Measurements from ENCODE around the gene PRKCQ.
"Not testable (repeated sequence)": the region's sequence is repeated elsewhere in the genome, so short reads cannot be mapped to it uniquely, and the experiment has no call there.

PRKCQ gene

DNA sequence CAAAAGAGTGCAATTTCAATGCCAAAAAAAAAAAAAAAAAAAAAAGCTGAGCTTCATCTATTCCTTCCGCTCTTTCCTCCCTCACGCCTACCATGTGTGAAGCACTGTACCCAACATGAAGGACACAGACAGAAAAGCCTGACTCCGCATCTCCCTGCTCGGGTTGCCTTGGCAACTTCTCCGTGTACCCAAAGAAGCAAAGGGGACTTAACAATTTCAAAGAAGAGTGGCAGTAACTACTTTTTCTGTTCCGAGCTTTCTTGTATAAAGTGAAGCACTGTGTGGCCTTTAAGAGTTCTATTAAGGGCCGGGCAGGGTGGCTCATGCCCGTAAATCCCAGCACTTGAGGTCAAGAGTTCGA, 177.7 kb downstream of the PRKCQ start:
- no peak for DNase-seq

DNA sequence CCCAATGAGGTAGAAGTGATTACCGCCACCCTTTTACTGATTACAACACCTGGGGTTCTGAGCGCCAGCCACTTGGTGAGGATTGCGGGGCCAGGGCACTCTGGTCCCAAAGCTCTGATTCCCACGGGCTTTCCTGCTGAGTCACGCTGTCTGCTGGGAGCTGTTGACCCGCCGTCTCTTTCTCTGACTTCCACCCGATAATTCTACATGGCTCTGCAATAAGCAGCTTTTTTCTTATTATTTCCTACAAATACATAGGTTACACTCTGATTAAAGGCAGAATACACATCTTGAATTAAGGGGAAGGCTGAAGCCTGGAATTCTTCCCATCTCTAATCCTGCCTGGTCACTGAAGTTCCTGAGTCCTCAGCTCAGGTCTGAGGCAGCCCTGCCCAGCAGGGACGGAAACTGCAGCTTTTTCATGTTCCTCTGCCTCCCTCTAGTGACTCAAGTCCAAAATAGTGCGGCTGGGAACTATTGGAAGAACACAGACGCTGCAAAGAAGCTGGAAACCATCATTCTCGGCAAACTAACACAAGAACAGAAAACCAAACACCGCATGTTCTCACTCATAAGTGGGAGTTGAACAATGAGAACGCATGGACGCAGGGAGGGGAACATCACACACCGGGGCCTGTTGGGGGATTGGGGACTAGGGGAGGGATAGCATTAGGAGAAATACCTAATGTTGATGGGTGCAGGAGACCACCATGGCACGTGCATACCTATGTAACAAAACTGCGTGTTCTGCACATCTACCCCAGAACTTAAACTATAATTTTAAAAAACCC, 178.3 kb downstream of the PRKCQ start:
- DNase-seq: peak; percentile 46 to 58

DNA sequence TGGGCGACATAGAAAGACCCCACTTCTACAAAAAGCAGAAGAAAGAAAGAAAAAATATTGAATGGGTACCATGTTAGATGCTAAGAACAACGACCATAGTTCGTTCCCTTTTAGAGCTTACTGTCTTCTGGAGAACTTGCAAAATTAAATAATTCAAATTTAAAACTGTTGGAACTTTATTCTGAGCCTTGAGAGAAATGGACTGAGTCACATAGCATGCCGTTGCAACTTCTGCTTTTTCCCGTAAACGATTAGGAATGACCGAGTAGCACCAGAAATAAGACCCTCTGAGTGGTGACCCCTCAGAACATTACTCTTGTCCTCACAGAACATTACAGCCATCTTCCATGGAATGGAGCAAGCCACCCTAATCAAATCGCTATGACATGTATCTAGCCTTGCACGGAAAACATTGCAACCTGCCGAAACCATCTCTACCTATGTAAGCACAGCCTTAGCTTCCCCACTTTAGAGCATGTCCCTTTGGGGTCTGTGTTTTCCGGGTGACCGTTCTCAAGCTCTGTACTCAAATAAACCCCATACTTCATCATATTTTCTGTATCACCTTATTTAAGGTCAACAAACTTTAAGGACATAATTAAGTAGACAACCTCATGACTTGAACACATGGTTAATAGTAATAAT, 179.1 kb downstream of the PRKCQ start:
- DNase-seq: no peak

DNA sequence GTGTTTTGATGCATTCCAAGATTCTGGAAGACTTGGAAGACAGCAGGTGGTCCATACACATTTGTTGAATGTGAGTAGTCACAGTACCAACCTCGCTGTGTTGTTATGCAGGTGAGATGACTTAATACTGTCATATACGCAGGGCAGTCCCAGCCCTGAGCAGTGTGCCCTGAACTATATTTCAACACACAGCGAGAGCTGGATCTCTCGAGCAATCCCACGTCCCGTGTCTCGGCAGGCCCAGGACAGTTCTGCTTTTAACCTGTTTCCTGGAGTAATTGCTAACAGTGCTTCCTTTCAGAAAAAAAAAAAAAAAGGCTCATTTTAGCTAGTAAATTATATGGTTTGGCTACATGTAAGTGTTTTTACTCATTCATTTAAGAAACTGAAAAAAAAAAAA, 179.7 kb downstream of the PRKCQ start:
- no peak for DNase-seq

DNA sequence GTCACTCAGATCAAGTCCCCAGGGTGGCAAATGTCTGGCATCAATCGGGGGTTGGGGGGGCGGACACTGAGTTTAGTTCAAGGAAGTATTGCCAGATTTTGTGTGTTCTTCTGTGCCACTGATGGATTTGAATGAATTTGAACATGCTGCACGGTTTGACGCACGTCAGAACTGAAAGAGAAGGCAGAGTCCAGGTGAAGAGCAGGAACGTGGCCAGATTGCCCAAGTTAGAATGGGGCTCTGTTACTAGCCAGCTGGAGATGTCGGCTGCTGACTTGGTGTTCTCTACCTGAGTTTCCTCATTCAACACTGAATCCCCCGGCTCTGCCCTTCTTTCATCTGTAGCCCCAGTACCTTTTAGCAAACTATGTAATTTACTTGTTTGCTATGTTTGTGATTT, 180.2 kb downstream of the PRKCQ start:
- DNase-seq: no peak

DNA sequence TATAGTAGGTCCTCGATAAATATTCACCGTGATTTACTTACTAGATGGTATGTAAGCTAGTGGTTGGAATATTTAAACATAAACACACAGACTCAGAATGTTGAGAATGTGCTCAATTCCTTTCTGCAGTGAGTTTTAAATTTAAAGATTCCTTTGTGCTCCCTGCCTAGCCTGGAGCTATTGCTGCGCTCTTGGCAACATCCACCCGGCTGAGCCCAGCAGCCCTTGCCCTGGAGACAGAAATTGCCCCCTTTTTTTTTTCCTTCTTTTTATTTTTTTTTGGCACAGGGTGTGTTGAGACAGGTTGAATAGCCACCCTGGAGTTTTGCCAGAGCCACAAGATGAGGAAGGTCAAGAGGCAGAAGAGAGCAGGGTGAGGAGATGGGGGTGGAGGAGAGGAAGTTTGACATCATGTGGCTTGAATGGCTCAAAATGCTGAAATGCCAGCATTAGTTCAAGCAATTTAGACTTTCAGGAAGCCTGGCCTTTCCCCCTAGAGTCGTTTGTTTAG, 180.8 kb downstream of the PRKCQ start:
- DNase-seq: no peak

DNA sequence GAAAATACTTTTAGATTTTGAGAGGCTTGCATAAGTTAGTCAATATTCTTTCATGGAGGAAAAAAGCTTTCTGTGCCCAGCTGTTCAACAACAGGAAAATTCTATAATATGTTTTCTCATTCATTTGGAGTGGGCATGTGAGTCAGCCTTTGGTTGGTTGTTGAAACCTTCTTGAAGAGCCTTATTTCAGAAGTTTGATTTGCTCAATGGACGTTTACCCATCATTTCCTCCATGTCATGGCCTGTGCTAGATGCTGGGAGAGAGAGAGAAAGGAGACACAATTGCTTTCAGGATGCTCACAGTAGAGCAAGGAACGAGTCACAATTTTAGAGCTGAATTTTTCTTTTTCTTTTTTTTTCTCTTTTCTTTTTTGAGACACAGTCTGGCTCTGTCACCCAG, 181.7 kb downstream of the PRKCQ start:
- DNase-seq: no peak

DNA sequence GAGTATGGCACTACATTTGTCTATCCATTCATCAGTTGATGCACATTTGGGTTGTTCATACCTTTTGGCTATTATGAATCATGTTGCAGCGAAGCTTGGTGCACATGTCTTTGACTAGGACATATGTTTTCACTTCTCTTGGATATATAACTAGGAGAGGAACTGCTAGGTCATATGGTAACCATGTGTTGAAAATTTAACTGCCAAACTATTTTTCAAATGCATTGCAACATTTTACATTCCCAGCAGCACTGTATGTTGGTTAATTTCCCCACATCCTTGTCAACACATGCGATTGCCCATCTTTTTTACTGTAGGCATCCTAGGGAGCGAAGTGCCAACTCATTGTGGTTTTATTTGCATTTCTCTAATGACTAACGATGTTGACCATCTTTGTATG, 183.4 kb downstream of the PRKCQ start:
- no peak for DNase-seq

DNA sequence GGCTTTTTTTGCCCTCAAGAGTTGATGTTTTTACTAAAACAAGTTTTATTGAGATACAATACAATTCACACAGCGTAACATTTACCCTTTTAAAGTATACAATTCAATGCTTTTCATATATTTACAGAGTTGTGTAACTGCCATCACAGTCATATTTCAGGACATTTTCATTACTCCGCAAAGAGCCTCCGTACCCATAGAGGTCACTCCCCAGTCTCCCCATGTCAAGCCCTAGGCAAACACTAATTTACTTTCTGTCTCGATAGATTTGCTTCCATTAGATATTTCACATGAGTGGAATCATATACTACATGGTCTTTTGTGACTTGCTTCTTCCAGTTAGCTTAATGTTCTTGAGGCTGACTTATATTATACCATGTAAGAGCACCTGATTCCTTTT, 183.8 kb downstream of the PRKCQ start:
- DNase-seq: no peak

DNA sequence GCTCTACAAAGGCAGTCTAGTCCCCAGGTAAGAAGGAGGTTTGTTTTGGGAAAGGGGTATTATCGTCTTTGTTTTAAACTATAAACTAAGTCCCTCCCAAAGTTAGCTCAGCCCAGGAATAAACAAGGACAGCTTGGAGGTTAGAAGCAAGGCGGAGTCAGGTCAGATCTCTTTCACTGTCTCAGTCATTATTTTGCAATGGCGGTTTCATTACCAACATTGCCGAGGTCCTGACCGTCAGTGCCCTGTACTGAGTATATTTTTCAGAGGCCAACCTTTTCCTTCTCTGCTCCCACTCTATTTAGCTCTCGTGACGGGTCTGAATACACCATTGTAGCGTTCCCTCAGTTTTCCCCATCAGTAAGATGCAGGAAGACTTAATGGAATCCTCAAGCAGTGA, 184.5 kb downstream of the PRKCQ start:
- DNase-seq: no peak

DNA sequence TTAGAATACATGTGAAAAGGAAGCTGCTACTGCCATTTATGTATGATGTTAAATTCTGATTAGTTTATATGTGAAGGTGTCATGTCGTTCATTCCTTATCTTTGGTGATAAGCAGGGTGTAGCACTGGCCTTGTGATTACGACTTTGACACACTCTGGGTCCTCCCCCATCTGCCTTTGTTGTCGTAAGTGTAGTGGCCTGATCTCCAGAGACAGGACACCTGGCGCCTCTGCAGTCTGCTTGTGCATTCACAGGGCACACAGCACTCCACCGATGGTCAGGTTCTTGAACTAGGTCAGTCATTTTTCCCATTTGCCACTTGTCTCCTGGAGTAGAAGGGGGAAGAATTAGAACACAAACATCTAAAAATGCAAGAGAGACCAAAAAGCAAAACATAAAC, 186.0 kb downstream of the PRKCQ start:
- no peak for DNase-seq

DNA sequence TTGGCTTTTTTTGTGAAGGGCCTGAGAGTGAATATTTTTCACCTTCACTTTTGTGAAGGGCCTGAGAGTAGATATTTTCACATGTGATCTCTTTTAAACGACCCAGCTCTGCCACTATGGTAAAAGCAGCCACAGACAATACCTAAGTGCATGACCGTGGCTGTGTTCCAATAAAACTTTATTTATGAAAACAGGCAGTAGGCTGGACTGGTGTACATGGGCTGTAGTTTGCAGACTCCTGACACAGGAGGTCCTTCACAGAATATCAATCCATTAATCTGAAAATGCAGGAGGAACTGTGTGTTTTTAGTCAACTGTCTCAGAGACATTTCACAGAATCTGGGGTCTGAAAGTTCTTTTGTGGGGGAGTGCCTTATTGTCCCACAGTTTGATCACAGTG, 186.9 kb downstream of the PRKCQ start:
- DNase-seq: no peak

DNA sequence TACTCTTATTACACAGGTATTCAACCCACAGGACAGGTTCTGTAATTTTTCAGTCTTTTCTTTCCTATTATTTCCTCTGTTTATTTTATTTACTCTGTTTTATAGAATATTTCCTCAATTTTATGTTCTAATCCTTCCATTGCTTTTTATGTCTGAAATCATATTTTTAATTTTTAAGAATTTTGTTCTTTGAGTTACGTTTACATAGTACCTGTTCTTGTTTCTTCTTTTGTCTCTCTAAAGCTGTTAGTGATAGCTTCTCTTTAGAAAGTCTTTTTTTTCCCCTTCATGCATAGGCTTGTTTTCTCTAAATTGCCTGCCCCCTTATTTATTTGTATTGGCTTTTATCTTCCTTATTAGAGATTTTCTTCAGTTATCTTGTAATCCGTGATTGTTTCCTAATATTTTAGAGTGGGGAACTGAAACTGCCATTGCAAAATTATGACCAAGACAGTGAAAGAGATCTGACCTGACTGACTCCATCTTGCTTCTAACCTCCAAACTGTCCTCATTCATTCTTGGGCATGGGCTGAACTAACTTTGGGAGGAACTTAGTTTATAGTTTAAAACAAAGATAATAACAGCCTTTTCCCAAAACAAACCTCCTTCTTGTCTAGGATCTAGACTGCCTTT, 189.7 kb downstream of the PRKCQ start:
- no peak for DNase-seq

DNA sequence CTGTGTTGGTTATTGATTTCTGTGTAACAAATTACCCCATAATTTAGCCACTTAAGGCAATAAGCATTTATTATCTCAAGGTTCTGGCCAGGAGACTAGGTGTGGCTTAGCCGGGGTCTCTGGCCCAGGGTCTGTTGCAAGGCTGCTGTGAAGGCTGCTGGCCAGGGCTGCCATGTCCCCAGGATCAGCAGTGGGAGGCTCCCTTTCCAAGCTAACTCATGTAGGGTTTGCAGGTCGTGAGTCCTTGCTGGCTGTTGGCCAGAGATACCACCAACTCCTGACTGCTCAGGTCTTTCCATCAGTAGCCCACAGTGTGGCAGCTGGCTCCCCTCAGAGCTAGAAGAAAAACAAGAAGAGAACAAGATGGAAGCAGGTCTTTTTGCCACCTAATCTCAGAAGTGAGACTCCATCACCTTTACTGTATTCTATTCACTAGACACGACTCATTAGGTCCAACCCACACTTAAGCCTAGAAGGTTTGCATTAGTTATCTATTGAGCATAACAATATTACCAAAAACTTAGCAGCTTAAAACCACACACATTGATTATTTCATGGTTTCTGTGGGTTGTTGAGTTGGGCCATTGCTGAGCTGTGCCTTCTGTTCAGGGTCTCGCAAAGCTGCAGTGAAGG, 191.7 kb downstream of the PRKCQ start:
- no peak for DNase-seq

DNA sequence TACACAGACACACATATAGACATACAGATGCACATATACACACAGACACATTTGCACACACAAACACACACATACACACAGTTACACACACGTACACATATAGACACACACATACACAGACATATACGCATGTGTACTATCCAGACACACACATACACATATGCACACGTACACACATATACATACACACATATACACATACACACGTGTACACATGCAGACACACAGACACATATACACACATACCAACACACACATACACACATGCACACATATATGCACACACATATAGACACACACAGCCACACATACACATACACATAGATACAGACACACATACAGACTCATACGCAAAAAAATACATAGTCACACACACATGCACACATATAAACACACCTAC, 193.1 kb downstream of the PRKCQ start:
- no peak for DNase-seq

DNA sequence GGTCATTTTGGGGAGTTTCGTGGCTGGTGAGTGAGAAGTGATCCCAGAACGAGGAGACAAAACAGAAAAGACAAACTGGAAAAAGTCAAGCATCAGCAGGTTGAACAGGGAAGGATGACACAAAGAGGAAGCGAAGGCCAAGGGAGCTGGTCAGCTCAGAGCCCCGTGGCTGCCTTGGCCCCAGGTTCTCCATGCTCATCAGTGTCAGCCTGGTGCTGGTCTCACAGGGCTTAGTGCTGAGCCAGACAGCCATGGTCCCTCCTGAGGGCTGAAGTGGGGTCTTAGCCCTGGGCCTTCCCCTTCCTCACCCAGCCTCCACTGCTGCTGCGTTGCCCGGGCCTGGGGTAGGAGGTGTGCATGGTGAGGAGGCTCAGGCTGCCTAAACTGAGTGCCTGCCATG, 193.7 kb downstream of the PRKCQ start:
- no peak for DNase-seq

DNA sequence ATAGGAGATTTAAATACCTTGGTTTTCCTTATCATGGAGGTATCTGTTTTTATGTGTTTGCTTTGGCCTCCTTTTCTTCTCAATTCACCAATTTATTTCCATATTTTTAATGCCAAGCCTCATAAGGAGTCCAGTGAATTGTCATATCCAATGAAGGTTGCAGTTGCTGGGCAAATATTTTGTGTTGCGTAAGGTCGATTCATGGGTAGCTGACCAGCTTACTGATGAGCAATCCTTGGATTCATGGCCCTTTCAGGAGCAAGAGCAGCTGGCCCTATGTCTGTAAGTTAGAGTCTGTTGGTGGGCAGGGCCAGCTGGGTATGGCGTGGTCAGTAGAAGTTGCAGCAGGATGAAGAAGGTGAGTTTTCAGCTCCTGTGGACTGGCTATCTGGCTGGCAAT, 194.4 kb downstream of the PRKCQ start:
- no peak for DNase-seq

DNA sequence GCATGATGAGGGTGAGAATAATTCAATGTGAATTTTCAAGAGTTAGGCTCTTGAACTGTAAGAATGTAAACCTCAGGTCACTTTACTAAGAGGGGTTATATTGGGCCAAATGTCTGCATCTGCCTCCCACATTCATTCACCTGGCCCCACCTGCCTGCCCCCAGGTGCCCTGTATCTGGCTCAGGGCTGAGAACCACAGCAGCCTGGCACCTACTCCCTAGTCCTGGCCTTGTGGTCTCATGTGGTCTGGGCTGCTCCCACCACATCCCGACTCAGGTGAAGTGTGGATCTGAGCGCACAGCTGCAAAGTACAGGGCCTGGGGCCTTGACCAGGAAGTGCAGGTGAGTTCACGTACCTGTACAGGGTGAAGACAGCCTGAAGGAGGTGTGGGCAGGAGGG, 195.2 kb downstream of the PRKCQ start:
- DNase-seq: no peak

DNA sequence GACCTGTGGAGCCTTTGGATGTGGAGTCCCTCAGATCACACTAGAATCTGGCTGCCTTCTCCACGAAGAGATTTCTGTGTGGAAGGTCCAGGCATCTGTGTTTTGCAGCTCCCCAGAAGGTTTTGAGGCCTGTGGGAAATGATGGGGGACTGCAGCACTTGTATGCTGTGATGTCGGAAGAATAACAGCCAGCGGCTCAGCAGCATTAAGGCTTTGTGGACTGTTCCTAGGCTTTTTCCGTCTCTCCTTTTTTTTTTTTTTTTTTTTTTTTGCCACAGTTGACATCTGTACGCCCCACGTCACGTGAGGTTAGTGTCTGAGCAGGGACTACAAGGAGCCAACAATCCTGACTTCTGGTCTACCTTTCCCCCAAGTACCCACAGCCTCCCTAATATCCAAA, 196.0 kb downstream of the PRKCQ start:
- no peak for DNase-seq

DNA sequence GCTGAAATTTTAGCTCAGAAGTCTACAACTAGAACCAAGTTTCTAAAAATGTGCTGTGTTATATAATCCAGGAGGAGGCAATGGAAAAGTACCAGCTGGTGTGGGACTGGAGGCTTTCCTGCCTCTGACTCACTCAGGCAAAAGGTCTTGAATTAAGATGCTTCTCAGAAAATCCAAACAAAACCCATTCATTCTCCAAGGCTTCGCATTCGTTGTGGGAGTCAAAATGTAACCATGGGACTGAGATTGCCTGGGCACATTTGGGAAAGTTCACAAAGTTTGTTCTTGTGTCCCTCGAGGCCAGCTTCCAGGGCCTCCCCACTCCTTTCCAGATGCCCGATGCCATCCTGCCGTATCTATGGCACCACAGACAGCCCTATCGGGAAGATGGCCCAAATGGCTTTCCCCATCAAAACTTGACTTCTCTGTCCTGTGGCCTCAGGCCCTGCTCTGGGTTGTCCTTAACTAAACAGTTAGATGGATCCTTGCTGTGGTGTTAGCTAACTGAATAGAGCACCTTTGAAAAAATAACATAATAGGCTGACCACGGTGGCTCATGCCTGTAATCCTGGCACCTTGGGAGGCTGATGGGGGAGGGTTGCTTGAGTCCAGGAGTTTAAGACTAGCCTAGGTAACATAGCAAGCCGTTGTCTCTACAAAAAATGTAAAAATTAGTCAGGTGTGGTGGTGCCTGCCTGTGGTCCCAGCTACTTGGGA, 196.8 kb downstream of the PRKCQ start:
- DNase-seq: no peak

DNA sequence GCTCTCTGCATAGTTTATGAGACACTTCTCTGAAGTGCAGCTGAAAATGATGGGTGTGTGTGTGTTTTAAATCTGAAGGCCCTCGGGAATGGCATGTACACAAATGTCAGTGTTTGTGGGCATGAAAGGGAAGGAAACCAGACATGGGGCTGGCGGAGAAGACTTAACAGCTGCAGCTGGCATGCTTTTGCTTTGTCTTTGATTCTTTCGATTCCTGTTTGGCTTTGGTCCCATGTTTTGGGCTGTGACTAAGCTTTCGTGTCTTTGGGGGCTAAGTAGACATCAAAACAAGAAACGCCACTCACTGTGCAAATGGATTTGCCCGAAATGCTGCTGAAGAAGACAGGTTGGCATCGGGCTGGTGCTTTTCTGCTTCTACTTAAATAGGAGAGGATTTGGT, 198.0 kb downstream of the PRKCQ start:
- DNase-seq: peak; percentile 32 to 34

DNA sequence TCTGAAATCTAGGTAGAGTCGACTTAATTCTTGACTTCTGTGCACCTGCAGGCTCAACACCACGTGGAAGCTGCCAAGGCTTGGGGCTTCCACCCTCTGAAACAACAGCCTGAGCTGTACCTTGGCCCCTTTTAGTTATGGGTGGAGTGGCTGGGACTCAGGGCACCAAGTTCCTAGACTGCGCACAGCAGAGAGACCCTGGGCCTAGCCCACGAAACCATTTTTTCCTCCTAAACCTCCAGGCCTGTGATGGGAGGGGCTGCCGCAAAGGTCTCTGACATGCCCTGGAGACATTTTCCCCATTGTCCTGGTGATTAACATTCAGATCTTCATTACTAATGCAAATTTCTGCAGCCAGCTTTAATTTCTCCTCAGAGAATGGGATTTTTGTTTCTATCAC, 199.6 kb downstream of the PRKCQ start:
- not testable (repeated sequence) for DNase-seq

All from activated CD4-positive, alpha-beta T cell treated with anti-CD3 and anti-CD28 coated beads for 4 hours (primary cell).